Right renal pelvis (tissue), 4 donors: ENCODE measurements around the gene CDADC1. TPM values are rescaled to one million over a fixed set of nuclear protein-coding genes. Genes with fewer than 3 reads are reported as not detected.
"Not testable (repeated sequence)": the region's sequence is repeated elsewhere in the genome, so short reads cannot be mapped to it uniquely, and the experiment has no call there.

Experiments
- DNase-seq, 4 donors: peaks; one replicate each; pipeline ENCODE4 v3.0.0-alpha.2; 2013; ENCODE audit warnings: low read depth in 4 of 4, low spot score in 3 of 4, missing footprints in 1 of 4
- polyA plus RNA-seq, 4 donors: library from polyadenylated mRNA; unstranded; fragments of 120-200 nt; gene quantifications; one replicate each; pipeline ENCODE4 v1.2.1, GENCODE V29; 2013; ENCODE audit not compliant: insufficient read length in 4 of 4

Gene CDADC1
- polyA plus RNA-seq, 4 donors = 13.0 to 18.9 (median 14.1) TPM

DNA sequence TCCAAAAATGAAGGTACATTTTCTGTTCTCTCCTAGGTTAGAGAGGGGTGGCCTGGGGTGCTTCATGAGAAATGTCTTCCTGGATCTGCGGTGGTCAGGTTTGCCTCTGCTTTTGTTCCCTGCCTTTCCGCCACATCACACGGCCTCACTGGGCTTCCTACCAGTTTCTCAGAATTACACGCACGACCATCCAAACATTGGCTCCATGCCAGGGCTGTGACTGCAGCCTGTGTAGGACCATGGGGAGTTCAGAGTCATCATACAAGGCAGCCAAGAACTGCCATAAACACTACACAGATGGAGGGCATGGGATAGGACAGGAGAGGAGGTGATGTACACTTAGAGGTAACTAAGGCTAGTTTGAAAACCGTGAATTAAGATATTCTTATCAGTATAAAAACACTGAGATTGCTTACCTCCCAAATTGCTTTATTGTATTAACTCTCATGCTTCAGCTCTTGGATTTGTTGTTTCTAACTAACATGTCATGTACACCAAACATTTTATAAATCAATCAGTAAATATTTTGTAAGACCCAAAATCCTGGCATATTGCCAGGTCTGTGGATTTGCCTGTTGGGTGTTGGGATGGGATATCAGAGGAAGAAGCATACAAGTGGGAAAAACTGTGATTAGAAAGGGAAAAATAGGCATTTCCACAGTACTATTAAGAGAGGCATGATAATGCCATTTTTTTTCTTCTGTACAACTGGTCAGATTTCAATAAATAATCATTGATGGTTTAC, 45.2 kb downstream of the CDADC1 start:
- no peak for DNase-seq

DNA sequence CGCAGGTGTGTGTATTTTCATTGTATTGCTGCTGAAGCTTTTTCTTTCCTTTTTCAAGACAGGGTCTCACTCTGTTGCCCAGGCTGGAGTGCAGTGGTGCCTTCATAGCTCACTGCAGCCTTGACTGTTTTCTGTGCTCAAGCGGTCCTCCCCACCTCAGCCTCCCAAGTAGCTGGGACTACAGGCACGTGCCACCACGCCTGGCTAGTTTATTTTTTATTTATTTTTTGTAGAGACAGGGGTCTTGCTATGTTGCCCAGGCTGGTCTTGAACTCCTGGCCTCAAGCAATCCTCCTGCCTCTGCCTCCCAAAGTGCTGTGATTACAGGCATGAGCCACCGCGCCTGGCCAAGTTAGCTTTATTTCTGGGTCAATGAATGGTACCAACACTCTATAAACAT, 47.0 kb downstream of the CDADC1 start:
- not testable (repeated sequence) for DNase-seq

DNA sequence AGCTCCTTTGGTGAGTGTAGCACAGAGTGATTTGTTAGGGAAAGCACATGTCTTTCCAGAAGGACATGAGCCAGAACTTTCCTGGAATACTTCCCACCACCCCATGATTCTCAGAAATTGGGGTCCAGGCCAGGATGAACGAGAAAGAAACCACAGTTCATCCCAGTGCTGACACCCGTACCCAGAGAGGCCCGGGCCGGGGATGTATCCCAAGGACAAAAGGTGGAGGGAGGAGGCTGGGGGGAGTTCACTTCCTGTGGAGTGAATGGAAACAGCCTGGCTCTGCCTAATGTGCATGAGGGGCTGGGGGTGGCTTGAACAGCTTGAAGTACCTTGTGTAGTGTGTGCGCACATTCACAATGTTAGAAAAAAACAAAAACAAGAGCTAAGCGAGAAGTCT, 47.5 kb downstream of the CDADC1 start:
- no peak for DNase-seq

DNA sequence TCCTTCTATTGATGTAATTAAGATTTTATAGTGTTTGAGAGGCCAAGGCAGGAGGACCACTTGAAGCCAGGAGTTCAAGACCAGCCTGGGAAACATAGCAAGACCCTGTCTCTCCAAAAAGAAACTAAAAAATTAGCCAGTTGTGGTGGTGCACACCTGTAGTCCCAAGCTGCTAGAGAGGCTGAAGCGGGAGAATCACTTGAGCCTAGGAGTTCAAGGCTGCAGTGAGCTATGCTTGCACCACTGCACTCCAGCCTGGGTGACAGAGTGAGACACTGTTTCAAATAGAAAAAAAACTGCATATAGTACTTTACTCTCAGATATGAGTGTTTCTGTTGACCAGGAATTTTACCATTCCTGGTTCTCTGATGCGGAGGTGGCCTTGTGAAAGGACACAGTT, 48.9 kb downstream of the CDADC1 start:
- no peak for DNase-seq

DNA sequence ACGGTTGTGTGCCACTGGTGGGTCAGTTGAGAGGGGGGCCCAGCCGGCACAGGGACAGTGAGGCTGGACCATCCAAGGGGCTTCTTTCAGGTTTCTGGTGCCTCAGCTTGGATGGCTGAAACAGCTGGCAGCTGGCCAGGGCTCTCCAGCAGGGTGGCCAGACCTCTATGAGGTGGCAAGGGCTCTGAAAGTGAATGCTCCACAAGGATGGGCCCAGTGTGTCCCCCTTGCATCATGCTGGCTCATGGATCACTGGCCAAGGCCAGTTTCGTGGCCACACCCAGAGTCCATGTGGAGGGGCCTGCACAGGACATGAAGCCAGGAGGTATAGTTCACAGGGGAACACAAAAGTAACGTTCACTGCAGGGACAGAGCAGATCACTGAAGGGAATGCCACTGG, 49.6 kb downstream of the CDADC1 start:
- no peak for DNase-seq

DNA sequence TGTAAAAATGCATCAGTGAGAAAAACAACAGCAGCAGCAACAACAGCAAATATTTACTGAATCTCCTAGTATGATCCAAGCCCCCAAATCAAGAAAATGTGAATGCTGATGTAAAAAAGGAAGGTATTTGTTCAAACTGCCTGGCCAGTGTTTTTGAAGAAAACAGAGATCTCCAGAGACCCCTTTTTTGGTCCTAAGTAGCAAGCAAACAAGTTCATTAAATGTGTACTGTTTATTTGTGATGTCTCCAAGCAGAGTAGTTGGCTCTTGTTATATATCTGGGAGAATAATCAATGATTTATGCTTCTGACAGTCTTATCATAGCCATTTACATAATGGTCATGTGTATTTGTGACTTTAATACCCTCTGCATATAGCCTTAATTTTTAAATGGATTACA, 50.7 kb downstream of the CDADC1 start:
- no peak for DNase-seq

DNA sequence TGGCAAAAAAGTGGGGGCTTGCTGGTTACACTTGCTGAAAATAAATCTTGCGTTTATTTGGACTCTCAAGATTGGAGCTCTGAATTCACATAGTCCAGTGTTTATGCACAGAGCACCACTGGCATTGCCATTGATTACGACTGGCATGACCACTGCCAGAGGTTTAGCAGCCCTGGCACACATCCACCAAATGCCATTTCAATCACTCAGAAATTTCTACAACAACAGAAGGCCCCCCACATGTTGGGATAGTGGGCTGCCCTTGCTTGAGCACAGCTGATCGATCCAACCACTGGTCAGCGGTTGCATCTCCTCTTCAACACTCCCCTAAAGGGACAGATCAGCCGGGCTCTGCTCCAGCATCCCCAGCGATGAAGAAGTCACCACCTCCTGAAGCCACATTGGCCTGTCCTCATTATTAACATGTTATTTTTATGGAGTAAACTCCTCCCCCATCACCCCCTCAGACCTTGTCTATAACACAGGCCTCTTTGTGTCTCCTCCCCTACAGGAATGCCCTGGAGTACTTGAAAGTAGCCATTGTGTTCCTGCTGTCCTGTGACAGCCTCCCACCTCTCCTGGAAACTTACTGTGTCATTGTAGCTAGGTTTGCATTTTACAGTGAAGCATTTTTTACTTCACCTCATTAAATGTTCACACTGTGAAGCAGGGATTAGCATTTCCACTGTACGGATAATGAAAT, 51.3 kb downstream of the CDADC1 start:
- no peak for DNase-seq

DNA sequence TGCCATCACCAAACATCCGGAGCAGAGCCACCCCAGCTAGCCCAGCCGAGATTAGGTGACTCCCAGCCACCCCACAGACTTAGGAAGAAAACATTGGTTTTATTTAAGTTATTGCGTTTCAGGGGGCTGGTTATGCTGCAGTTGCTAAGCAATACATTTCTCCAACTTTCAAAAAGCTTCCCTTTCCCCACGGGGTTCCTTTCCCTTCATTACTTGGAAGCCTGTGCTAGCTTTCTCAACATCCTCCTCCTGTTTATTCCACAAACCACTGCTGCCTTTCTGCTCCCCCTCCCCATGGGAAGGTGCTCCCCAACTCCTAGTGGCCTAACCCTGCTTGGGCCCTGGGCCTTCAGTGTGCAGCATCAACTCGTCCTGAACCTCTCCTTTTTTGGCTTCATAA, 52.6 kb downstream of the CDADC1 start:
- no peak for DNase-seq

DNA sequence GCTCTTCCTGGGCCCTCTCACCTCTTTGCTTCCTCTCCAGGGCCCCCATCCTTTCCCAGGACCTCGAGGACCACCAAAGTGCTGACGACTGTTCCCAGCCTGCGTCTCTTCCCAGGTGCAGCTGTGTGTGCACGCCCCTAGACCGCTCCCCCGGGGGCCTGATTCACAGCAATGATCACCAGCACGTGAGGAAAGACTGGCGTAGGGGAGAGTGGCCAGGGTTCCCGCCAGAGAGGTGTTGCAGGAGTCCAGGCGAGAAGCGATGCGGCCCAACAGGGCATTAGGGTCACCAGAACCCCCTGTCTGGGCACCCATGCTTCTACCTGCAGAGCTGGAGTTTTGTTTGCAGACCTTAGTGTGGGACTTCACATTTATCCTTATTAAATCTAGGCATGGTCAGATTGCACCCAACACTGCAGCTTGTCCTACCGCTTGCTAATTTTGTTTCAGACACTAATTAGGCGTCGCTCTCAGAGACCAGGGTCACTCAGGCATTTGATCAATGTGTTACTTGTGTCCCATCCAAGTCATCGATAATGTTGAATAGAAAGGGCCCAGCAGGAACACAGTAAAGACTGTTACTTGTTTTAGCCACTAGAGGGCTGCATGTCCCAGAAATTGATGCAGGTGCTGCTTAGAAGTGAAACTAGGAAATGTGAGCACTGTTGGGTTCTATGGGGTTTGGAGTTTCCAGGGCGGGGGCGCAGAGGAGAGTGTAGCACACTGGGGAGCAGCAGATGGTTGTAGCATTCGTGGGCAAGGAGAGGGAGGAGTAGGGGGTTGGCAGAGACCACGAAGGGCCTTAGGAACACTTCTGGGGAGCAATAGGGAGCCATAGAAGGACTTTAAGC, 53.2 kb downstream of the CDADC1 start:
- DNase-seq = no peak

DNA sequence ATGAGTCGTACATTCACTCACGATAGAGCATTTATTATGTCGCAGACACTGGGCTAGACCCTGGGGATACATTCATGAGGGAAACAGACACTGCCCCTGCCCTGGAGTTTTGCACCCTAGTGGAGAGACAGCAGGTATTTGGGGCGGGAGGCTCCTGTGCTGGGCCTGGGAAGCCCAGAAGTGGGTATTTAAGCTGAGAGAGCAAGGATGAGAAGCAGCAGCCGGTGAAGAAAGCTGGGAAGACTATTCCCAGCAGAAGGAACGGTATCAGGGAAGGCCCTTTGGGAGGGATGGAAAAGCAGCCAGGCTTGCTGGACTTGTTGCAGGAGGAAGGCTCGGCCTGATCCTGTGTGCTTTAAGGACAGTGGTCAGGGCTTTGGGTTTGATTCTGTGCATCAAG, 54.5 kb downstream of the CDADC1 start:
- no peak for DNase-seq

DNA sequence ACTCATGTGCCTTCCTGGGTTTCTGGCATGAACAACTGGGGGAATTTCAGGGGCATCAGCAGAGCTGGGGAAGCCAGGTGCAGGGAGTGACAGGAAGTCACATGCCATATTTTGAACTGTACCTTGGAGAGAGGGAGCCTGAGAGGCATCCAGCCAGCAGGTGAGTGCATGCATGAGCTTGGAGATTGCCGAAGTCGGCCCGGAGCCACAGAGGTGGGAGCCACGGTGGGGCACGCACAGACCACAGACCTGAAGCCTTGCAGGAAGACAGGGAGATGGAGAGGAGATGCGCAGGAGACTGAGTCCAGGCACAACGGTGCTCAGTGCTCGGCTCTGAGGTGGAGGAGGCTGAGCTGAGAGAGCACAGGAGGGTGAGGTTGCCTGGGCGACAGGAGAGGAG, 55.1 kb downstream of the CDADC1 start:
- no peak for DNase-seq

DNA sequence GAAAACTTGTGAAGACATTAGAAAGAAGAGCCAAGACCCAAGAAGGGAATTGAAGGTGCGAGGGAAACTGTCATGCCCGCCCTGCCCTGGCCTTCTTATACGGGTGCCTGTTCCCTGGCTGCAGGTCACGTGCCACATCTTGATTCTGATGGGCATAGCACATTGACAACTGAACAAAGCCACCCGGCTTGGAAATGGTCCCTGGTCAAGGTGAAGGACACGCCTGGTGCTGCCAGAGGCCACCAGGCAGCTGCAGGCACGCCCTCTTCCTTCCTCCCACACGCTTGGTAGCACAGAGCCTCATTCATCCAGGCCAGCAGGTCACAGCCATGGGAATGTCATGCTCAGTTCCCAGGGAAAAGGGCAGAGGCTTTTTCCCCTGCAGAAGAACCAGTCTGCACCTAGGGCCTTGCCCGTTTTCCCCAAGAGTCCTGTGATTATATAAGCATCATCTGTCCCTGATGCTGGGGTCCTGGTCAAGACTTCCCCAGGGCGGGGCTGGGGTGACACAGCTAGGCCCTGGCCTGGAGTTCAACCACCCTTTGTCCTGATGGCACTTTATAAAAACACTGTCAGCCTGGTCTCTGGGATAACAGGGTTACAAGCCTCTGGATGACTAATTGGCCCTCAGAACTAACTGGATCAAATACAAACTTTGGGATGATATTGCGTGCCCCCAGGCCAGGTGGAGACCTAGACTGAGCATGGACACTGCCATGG, 56.0 kb downstream of the CDADC1 start:
- DNase-seq = no peak

DNA sequence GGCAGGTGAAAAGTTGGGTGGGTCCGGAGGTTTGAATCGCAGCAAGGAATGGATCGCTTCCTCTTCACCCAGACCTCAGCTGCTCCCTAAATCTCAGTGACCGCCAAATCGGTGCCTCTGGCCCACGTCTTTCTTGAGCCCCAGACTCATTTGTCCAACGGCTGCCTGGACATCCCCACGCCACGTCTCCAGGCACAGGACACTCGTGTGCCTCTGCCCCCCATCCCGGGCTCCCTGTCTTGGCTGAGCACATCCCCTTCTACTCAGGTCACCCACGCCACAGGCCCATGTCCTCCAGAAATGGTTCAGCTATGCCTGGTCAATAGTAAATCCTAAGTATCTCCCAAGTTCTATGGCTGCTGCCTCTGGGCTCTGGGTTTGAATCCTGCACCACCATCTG, 56.6 kb downstream of the CDADC1 start:
- DNase-seq = no peak

DNA sequence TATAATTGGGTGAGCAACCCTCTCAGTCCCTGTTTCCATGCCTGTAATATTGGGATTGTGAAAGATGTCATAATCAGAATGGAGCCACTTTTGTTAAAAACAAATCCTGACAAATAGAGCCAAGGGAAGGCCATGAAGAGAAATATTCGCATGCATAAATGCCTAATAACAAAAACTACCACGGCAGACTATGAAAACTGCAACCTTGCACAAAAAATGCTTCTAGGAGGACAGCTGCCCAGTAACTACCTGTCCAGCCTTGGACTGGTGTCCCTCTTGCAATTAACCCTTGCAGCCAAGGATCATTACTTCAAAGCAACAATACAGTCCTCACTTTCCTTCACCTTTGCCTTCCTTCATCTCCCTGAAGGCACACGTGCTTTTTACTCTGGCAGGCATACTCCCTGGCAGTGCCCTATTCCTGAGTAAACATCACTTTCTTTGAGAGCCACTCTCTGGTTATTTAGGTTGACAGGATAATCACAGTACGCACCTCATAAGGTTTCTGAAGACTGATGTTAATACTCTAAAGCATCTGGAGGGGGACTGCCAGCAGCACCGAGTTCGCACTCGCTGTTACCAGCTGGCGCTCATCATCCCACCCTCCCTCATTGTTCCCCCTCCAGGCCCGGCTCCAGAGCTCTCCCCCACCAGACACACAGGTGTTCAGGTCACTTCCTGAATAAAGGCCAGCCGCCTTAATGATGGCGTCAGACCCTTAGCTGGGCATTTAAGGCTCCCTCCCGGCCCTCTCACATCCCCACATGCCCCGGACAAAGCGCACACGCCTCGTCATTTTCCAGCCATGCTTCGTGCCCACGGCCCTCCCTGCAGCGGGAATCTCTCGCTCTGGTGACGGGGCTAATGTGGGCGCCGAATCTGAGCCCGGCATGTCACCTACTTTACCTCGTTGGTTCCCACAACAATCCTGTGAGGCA, 57.3 kb downstream of the CDADC1 start:
- DNase-seq = no peak

DNA sequence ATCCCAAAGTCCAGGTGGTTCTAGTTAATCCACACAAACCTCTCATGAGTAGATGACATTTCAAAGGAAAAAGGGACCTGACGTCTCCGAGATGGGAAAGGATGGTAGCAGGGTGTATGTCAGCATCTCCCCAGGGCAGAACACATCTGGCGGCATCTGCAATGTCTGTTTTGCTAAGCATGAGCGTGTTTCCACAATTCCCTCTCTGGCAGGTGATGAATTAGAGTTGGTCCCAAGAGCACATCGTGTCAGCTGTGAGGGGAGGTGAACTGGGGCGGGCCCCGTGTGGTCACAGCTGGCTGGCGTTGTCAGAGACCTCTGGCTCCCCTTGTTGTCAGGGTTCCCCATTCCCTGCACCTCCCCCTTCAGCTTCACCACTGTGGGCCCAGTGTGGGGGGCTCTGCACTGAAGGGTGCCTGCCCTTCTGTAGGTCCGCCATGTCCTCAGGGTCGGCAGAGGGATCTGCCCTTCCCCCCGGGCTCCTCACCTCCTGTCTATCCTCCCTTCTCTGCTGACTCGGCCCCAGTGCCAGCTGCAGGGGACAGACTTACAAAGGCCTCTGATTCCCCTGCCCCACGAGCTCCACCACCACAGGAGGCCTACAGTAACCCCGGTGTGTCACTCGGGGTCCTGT, 58.2 kb downstream of the CDADC1 start:
- no peak for DNase-seq

DNA sequence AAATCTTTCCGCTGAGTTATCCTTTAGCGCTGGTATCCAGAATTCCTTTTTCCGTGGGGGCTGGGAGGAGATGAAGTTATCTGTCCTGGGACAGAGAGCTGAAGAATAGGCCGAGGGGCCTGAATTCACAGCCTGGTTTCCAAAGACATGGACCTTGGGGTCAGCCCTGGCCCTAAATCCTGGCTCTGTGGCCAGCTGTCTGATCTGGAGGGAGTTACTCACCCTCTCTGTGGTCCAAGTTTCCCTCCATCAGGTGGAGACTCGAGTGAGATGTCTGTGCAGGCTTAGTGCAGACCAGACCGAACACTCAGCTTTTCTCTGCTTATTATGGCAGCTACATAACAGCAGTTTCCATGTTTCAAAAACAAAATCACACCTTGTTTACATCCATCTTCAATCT, 59.6 kb downstream of the CDADC1 start:
- DNase-seq = no peak

DNA sequence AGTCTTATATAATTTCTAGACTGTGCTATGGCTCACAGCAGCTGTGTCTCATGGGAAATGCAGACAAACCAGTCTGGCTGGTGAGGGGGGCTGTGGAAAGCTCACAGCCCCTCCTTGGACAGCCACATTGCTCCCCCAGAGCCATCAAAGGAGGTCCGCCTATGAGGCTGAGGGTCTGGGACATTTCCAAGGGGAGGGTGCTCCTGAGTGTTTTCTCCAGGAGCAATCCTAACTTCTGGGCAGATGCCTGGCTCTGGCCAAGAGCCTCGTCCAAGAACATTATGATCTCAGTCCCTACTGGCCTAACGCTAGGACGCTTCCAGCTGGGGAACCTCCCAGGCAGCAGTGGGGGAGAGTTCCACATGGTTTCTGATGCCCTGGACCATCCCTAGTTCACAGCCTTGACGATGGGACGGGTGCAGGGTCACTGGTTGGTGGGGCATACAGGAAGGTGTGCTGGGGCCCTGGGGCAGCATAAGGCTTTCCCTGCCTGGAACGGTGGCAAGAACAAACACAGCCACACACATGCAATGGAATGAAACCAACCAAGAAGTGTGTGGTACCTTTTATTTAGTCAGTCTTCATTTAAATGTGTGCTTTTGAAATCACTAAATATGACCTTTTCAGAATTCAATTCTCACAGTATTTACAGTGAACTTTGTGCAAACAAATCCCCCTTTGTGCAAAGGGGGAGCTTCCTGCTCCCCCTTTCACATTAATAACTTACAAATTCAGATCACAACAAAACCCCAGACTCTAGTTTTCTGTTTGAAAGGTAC, 60.6 kb downstream of the CDADC1 start:
- DNase-seq = no peak

DNA sequence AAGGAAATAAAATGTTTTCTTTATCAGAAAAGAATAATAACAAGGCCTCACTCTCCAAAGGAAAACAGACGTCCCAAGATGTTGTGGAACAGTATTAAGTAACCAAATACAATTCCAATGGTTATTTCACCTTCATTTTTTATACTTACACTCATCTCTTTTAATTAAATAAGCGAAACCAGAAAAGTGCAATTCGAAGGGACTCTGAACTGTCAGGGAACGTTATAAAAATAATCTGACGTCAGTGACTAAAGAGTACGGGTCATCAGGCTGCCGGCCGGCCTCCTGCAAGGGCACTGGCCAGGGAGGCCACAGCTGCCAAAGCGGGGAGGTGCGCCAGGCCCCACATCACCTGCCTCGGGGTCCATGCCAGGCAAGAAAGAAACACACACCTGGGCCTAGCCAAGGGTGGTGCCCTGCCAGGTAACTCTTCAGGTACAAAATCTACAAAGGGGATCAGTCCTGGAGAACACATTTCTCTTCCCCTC, 61.2 kb downstream of the CDADC1 start:
- no peak for DNase-seq
